NCI-H2107 treated with DMSO at 0.1 percent for 48 hours (cell line): Measurements from ENCODE around the gene PITPNB.

Experiments
- DNase-seq: peaks from one replicate; lab custom pipeline; 2025; ENCODE audit not compliant: unreplicated experiment; lab: John Stamatoyannopoulos, UW

Gene PITPNB

GRCh38 chr22:27804470-27805297, 114.4 kb downstream of the PITPNB start:
- peak; percentile 9 for DNase-seq

DNA sequence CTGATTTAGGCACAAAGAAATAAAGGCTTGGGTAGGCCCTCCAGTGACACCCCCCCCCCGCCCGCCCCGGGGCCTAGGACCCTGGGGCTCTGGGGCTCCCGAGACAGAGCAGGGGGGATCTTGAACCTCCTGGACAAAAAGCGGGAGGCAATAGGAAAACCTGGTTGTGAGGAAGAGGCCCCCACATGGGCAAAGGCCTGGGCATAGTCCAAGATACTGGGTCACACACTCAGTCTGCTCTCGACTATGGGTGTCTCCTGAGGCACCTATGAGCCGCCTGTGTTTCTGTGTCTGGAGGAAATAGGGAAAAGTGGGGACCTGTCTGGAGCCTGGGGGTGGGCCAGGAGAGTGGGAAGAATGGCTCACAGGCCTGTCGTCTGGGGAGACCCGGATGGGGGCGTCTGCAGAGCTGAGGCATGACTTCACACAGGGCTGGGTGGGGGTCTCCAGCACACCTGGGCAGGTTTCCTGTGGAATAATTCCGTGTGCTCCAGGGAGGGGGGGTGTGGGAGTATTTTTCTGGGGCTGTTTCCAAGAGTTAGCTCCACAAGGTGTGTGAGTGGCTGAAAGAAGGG, 115.1 kb downstream of the PITPNB start:
- no peak for DNase-seq

DNA sequence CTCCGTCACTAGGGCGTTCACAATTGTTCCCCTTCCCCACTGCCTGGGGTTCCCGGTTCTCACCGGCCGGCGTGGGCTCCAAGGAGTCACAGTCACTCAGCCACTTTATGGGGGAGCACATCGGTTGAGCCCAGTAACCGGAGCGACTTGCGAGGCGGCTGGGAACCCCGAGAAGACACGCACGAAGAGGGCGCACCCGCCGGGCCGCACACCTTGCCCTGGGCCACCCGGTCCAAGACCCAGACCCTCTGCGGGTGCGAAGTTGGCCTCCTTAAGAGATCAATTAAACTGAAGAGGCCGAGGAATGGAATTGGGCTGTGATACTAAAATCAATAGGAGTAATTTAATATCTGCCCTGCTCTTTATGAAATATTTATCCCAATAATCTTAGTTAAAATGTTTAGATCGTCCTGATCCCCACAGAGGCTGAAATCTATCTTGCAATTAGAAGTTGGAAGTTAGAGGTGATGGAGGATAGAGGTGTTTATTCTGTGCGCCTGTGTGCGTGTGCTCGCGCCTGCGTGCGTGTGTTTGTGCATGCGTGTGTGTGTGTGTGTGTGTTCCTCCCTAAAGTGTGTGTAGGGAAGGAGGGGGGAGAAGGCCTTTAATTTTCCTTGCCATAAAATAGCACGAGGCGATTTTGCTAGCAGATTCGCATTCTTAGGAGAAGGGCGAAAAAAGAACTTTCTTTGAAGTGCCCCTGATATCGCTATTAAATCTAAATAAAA, 116.5 kb downstream of the PITPNB start:
- no peak for DNase-seq
